NCI-H748 treated with DMSO at 0.1 percent for 48 hours (cell line): ENCODE measurements around the gene ARHGAP20.
"Not testable (repeated sequence)": the region's sequence is repeated elsewhere in the genome, so short reads cannot be mapped to it uniquely, and the experiment has no call there.

Source experiments
- DNase-seq: peaks from one replicate; lab custom pipeline; 2025; lab: John Stamatoyannopoulos, UW

The ARHGAP20 gene

GRCh38 chr11:110720431-110721275 is 8.4 kb upstream of the ARHGAP20 start:
- no peak for DNase-seq

- no peak for DNase-seq
Observed at GRCh38 chr11:110716361-110716760, 4.1 kb upstream of the ARHGAP20 start.

- DNase-seq: no peak
Observed at GRCh38 chr11:110715541-110715940, 3.3 kb upstream of the ARHGAP20 start.

GRCh38 chr11:110713449-110713776 is 1.2 kb upstream of the ARHGAP20 start:
- no peak for DNase-seq

DNA sequence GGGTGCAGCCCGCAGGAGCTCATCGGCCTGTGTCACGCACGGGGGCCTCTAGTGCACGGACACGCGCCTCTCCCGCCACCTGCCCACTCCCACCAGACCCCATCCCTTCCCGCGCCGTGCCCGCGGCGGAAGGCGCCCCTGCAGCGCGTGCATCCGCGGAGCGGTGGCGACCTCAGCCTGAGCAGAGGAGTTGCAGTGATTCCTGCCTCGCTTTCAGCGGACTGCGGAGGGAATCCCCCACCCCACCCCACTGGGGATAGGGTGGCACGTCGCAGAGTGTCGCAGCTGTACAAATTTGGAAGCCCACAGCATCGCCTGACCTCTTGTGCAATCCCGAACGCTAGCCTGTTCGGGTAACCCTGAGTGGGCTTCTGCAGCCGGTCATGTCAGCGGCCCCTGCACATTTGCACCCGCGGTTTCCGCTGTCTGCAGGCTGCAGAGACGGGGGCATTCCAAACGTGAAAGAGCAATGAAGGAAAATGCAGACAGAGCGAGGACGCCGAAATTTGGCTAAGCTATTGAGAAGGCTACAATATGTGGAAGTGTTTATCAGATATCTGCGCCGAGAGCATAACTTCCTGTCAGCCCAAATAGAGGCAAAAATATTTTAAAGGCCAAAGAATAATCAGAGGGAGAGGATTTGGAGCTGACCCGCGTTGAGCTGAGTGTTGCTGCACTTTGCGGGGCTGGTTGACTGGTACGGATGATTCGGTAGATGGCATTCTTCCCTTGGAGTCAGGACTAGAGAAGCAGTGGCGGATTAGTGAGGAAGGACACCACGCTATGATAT is 617 bp upstream of the ARHGAP20 start:
- DNase-seq: peak; percentile 23

DNA sequence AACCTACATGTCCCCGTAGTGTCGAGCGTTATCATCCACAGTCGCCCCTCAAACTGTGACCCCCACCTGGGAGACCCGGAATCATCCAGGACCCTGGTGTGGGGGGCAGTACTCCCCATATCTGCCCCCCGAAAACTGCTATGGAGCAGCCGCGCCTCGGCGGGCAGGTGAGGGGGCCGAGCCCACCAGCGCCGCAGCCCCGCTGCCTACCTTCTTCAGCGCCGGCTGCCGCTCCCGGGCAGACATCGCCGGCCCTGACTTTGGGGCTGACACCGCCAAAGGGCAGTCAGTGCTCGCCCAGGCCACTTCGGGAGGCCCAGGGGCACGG is 825 bp downstream of the ARHGAP20 start:
- DNase-seq: no peak

DNA sequence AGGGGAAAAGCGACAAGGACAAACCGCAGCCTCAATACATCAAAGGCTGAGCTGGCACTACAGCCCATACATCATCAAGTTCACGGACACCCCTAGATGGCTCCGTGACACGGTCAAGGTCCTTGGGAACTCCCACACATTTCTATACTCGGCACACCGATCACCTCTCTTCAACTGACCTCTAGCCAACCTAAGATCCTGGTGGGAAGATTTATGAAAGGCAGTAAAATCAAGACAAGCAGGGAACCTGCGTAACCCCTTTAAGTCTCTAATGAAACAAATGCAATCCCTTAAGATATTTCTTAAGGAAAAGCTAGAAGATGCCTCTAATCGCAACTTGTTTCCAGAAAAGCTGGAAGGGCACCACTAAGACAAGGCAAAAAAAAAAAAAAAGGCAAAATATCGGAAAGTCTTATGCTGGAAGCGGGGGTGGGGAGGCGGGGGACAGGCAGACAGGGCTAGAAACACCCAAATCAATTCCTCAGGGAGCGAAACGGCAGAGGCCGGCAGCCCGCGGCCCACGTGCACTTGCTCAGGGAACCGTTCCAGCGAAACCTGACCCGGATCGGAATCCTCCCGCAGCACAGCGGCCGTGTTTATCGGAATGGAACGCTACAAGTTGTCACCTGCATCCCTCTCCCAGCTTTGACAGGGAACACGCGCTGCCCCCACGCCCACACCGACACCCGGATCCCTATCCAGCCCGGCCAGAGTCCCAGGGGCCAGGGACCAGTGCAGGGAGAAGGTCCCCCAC is 1.4 kb downstream of the ARHGAP20 start:
- DNase-seq: no peak

DNA sequence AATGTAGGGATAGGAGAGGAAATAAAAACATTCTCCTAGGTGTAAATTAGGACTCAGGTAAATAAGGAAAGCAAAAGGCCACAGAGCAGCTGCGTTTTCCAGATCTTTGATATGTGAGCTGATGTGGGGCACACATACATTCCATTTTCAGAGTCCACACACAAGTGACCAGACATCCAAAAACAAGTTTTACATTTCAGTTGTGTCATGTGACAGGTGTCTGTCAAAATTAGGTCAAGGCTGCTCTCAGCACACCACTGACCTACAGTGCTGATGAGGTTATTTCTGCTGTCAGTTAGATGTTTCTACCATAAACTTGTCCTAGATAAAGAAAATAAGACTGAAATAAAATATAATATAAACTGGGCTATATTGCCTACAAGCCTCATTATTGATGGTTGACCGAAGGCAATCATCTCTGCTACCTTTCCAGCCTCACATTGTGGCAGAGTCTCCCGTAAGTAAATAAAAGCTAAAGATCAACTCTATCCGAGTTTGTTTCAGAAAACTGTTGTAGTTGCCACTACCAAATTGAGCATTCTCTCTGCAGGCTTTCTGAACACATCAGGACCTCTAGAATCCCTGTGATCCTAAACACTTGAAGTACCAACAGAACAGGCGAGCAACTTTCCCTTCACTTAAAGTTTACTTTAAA is 7.9 kb downstream of the ARHGAP20 start:
- DNase-seq: no peak

GRCh38 chr11:110691926-110692325 is 20.3 kb downstream of the ARHGAP20 start:
- no peak for DNase-seq

DNA sequence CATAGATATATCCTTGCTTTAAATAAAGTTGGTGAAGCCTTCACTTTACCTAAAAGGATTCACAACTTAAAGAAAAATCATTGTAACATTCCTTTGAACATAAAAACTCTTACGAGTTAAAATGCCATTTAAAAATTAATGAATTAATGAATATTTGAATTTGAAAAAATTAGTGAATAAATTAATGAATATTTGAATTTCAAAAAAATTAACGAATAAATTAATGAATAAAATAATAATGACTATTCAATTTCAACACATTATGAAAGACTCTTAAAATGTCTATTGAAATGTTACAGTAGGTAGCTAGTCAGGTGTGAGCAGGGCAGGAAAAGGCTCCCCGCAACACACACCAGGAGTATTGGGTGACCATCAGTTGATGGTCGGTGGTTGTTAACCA is 22.9 kb downstream of the ARHGAP20 start:
- no peak for DNase-seq

DNA sequence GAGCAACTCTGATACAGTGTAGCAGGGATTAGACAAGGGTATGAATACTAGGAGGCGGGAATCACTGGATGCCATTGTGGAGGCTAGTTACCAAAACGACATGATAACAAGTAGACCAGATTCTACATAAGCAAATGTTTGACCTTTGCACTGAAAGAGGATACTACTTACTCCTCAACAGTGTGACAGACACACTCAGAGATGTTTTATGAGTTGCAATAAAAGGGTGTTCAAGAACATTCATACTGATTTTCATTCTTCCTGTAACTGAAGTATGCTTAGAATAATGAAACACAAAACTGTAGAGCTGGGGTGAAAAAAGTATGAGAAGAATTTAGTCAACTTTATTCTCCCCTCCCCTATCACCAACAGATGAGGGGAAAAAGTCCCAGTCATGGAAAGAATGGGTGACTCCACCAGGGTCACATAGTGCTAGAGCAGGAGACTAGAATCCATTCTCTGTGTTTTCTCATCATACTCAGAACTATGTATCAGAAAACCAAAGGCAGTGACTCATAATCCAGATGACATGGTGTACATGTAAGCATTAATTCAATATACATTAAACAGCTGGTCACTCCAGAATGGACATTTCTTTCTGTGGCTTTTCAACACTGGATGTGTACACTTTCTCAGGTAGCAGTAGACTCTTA is 32.8 kb downstream of the ARHGAP20 start:
- no peak for DNase-seq

DNA sequence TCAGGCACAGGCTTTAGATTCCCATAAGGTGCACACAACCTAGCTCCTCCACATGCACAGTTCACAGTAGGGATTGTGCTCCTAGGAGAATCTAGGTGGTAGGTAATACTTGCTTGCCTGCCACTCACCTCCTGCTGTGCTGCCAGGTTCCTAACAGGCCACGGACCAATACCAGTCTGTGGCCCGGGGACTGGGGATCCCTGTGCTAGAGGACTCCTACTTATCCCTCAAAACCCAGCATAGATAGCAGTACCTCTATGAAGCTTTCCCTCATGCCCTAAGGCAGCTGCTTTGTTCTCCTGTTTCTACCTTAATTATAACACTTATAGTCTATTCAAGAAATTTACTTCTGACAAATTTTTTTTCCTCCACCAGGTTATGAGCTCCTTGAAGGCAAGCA is 36.7 kb downstream of the ARHGAP20 start:
- DNase-seq: no peak

DNA sequence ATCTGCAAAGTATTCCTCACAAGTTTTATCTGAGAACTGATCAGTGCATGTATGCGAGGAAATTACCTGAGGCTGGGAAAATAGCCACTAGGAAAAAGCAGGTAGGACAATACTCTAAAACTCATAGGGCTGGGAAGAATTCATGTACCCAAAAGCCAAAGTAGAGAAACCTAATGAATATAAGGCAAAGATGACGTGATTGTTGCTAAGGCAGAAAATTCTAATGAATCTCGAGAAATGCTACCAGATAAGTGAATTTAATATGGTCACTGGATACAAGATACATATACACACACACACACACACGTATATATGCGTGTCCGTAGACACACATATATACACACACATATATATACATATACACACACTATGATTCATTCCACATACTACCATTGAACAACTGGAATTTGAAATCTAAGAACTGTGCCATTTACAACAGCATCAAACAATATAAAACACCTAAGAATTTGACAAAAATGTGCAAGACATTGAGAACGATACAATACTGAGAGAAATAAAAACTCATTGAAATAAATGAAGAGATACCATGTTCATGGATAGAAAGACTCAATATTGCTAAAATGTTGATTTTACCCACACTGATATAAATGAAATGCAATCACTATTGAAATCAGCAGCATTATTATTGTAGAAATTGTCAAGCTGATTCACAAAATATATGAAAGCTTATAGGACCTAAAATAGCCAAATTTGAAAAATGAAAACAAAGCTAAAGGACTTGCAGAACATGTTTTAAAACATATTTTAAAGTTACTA is 46.4 kb downstream of the ARHGAP20 start:
- DNase-seq: no peak

DNA sequence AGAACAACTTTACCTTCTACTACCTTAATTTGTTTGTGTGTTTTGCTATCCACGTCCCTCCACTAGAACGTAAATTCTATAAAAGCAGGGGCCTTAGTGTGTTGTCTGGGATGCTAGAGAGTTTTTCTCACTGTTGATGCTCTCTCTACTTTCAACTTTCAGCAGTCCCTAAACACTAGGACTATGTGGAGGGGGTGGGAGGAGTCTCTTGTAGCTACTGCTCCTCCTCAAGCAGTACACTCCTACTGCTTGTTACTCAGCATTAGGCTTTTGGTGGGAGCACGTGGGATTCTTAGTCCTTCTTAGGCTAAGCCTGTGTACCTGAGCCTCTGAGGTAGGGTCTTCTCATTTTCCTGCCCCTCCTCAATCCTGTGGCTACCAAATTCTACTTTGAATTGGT is 56.3 kb downstream of the ARHGAP20 start:
- DNase-seq: no peak

- no peak for DNase-seq
Observed at GRCh38 chr11:110654456-110654855, 57.8 kb downstream of the ARHGAP20 start.

DNA sequence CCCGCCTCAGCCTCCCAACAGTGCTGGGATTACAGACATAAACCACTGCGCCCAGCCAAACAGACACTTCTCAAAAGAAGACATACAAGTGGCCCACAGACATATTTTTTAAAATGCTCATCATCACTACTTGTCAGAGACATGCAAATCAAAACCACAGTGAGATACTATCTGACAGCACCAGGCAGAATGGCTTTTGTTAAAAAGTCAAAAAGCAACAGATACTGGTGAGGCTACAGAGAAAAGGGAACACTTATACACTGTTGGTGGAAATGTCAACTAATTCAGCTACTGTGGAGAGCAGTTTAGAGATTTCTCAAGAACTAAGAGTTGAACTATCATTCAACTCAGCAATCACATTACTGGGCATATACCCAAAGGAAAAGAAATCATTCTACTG is 67.0 kb downstream of the ARHGAP20 start:
- DNase-seq: no peak

- DNase-seq: no peak
Observed at GRCh38 chr11:110634370-110634769, 77.9 kb downstream of the ARHGAP20 start.

DNA sequence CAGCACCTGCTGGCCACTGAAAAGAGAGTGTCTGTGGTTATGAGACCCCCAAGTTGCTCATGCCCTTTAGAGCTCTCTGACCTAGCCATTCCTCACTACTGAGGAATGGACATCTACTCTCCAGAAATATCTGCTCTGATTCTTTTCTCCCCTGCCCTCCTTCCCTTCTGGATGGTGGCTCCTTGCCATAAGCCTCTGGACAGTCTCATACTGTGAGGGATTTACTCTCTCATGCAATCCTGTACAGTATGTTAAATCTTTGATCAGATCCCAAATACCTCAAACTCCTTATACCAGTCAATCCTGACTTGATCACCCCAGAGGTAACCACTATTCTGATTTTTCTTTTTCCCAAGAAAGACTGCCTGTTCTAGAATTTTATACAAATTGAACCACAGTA is 80.7 kb downstream of the ARHGAP20 start:
- DNase-seq: no peak

GRCh38 chr11:110629594-110629993 is 82.6 kb downstream of the ARHGAP20 start:
- DNase-seq: no peak

GRCh38 chr11:110621826-110622225 is 90.4 kb downstream of the ARHGAP20 start:
- no peak for DNase-seq

DNA sequence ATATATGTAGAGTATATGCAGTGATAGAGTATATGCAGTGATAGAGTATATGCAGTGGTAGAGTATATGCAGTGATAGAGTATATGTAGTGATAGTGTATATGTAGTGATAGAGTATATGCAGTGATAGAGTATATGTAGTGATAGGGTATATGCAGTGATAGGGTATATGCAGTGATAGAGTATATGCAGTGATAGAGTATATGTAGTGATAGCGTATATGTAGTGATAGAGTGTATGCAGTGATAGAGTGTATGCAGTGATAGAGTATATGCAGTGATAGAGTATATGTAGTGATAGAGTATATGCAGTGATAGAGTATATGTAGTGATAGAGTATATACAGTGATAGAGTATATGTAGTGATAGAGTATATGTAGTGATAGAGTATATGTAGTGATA is 92.9 kb downstream of the ARHGAP20 start:
- DNase-seq: not testable (repeated sequence)
